A673 (cell line): Measurements from ENCODE around the gene CYTH4.

Source experiments
- CTCF ChIP-seq: fragments of 300-800, 200-600 bp; sonication (generic); conservative IDR thresholded peaks from 2 replicates; pipeline ENCODE4 v1.5.1; 2017; ENCODE audit warnings: low read depth, mild to moderate bottlenecking, antibody characterized with exemption, low read length, moderate library complexity, mixed read lengths
- EZH2 ChIP-seq: fragments of 200-600 bp; sonication (generic); IDR thresholded peaks from 2 replicates; pipeline ENCODE4 v1.6.1; 2017; ENCODE audit warnings: borderline replicate concordance, low read depth, mild to moderate bottlenecking, mixed read lengths, antibody characterized with exemption, low read length; ENCODE audit not compliant: poor library complexity, severe bottlenecking

GRCh38 chr22:37240240-37240940 lies 41.9 kb upstream of the CYTH4 start:
- TF ChIP-seq CTCF (no peak), EZH2 (no peak)
